ENCODE results near the gene AGAP2. TPM values are rescaled to one million over a fixed set of nuclear protein-coding genes. Genes with fewer than 3 reads are reported as not detected.
A peak's percentile ranks its signal among the peaks of the same experiment; 100 is the strongest.

The AGAP2 gene
- total and polyA plus RNA-seq, 2 of the 13 experiments (the other 11 are each of a cell fraction or from before 2014, with no cell fraction given) = 0.38 to 0.45 TPM

- TF ChIP-seq PTBP1 (IDR thresholded peaks at IDR 0.05; ENCODE audit: low read depth, low read length, poor library complexity, severe bottlenecking) (no peak), NAIF1 (CRISPR knock-in tag; IDR thresholded peaks at IDR 0.05; ENCODE audit: borderline replicate concordance) (peak; percentile 86; the same call in 1 of the 2 replicates), ZNF510 (CRISPR knock-in tag; IDR thresholded peaks at IDR 0.05; ENCODE audit: low read depth) (no peak), CREBL2 (CRISPR knock-in tag; IDR thresholded peaks at IDR 0.05; ENCODE audit: borderline replicate concordance) (no peak), TEAD2 (CRISPR knock-in tag; IDR thresholded peaks at IDR 0.05) (no peak), POLR2AphosphoS5 (IDR thresholded peaks at IDR 0.05; ENCODE audit: low read depth, low read length) (no peak), BORCS8-MEF2B (CRISPR knock-in tag; IDR thresholded peaks at IDR 0.05) (no peak), ZNF280B (CRISPR knock-in tag; IDR thresholded peaks at IDR 0.05; ENCODE audit: borderline replicate concordance) (no peak; the same call in 1 of the 2 replicates), ZNF572 (CRISPR knock-in tag; IDR thresholded peaks at IDR 0.05) (0 out of 2 replicates have a peak, but pooled peaks have one; percentile 70), ZNF530 (CRISPR knock-in tag; IDR thresholded peaks at IDR 0.05; ENCODE audit: low read depth) (no peak), HMG20B (CRISPR knock-in tag; conservative IDR thresholded peaks at IDR 0.05) (0 out of 2 replicates have a peak, but pooled peaks have one; percentile 28), E2F5 (CRISPR knock-in tag; conservative IDR thresholded peaks at IDR 0.05) (no peak), ZNF724P (CRISPR knock-in tag; IDR thresholded peaks at IDR 0.05; ENCODE audit: borderline replicate concordance) (0 out of 2 replicates have a peak, but pooled peaks have one; percentile 17), HDAC2 (CRISPR knock-in tag; IDR thresholded peaks at IDR 0.05) (peak; percentile 24; the same call in 1 of the 2 replicates), ZNF780A (CRISPR knock-in tag; IDR thresholded peaks at IDR 0.05) (peak; percentile 86; the same call in 1 of the 2 replicates), REL (CRISPR knock-in tag; conservative IDR thresholded peaks at IDR 0.05) (peak; percentile 47; the same call in 1 of the 2 replicates), MYC (CRISPR knock-in tag; IDR thresholded peaks at IDR 0.05; ENCODE audit: borderline replicate concordance) (peak; percentile 37; the same call in 1 of the 2 replicates), EED (CRISPR knock-in tag; IDR thresholded peaks at IDR 0.05) (no peak), PAXIP1 (CRISPR knock-in tag; conservative IDR thresholded peaks at IDR 0.05) (peak; percentile 13; the same call in 1 of the 2 replicates), DNMT1 (CRISPR knock-in tag; IDR thresholded peaks at IDR 0.05) (peak; percentile 7; the same call in 1 of the 2 replicates), KLF15 (CRISPR knock-in tag; IDR thresholded peaks at IDR 0.05; ENCODE audit: borderline replicate concordance) (0 out of 2 replicates have a peak, but pooled peaks have one; percentile 39), ATF1 (CRISPR knock-in tag; IDR thresholded peaks at IDR 0.05) (no peak), SMC3 (IDR thresholded peaks at IDR 0.05; ENCODE audit: low read length) (no peak), SALL1 (CRISPR knock-in tag; IDR thresholded peaks at IDR 0.05) (peak; percentile 41; the same call in 1 of the 2 replicates)
Observed at GRCh38 chr12:57765003-57765697, 26.6 kb upstream of the AGAP2 start (continued).
